Testis (tissue), 3 donors: ENCODE results near the gene RBBP8. TPM values are rescaled to one million over a fixed set of nuclear protein-coding genes. Genes with fewer than 3 reads are reported as not detected.

Experiments used
- DNase-seq: peaks from one replicate; pipeline ENCODE4 v3.0.0-alpha.2; 2019
- H3K27ac ChIP-seq, 2 donors: fragments of 200-600 bp; sonication (generic); one replicate each; pipeline ENCODE4 v1.5.1; 2019
- H3K27me3 ChIP-seq: fragments of 200-600 bp; sonication (generic); one replicate; pipeline ENCODE4 v1.5.1; 2019
- H3K36me3 ChIP-seq: fragments of 200-600 bp; sonication (generic); one replicate; pipeline ENCODE4 v1.5.1; 2017; ENCODE audit warnings: low read depth; ENCODE audit errors: missing control alignments
- H3K4me1 ChIP-seq: fragments of 200-600 bp; sonication (generic); one replicate; pipeline ENCODE4 v1.5.1; 2019
- H3K4me3 ChIP-seq, 2 donors: fragments of 200-600 bp; sonication (generic); one replicate each; pipeline ENCODE4 v1.5.1; 2017 to 2019
- H3K9me3 ChIP-seq: fragments of 200-600 bp; sonication (generic); one replicate; pipeline ENCODE4 v1.5.1; 2017
- POLR2A ChIP-seq: fragments of 450-650 bp; IDR thresholded peaks from one replicate; pipeline ENCODE4 v1.6.1; 2017; ENCODE audit warnings: antibody characterized with exemption, mild to moderate bottlenecking, moderate library complexity
- WGBS, 2 donors: methylation state at CpG; one replicate each; pipeline ENCODE4 v1.1.5; 2018; 5-methylcytosine and 5-hydroxymethylcytosine counted together
- intact Hi-C: fragments of 100-400 bp; cut with DNase I; formaldehyde crosslinking; loops from one replicate; pipeline ENCODE4 v1.15.1; 2023; ENCODE audit warnings: low total_unique reads
- polyA plus RNA-seq: library from polyadenylated mRNA; stranded (reverse); fragments of 350-450 nt; fragmentation: Illumina TruSeq; extraction: RNeasy Lipid Tissue Mini Kit (QIAGEN cat#74804); gene quantifications from one replicate; pipeline ENCODE4 v1.2.3, GENCODE V29; 2014; ENCODE audit warnings: low read depth, low replicate concordance; ENCODE audit not compliant: insufficient read depth
- total RNA-seq, 2 donors: library from RNA; depleted of rRNA; stranded (reverse); fragments of >200 nt; gene quantifications; one replicate each; pipeline ENCODE4 v1.2.3, GENCODE V29; 2016
- TF ChIP-seq, protein P1 (sequence below), 3 experiments: fragments of 450-650 bp in 2 of 3; fragments of 200-600 bp in 1 of 3; sonication (generic) in 1 of 3; IDR thresholded peaks; one replicate each; pipeline ENCODE4 v1.5.1; 2016 to 2019; ENCODE audit warnings: antibody characterized with exemption in 3 of 3, mild to moderate bottlenecking in 2 of 3, moderate library complexity in 1 of 3

The RBBP8 gene
- total and polyA plus RNA-seq, 3 donors from 2014 or later = 24.7 to 76.4 (median 45.7) TPM

DNA sequence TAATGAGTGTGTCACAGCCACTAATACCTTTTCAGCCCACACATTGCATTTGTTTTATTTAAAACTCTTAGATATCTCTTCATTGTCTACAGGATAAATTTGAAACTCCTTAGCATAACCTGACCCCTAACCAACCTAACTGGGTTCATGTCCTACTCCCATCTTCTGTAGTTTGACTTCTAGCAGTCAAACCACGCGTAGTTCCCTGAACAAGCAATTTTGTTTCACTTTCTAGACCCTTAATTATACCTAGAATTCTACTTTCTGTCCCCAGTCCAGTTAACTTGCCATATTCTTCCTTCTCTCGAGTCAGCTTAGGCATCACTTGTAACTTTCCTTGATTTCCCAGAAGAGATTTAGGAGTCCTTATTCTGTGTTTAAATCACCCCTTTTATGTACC is 55.1 kb downstream of the RBBP8 start:
- TF ChIP-seq, protein P1, sequence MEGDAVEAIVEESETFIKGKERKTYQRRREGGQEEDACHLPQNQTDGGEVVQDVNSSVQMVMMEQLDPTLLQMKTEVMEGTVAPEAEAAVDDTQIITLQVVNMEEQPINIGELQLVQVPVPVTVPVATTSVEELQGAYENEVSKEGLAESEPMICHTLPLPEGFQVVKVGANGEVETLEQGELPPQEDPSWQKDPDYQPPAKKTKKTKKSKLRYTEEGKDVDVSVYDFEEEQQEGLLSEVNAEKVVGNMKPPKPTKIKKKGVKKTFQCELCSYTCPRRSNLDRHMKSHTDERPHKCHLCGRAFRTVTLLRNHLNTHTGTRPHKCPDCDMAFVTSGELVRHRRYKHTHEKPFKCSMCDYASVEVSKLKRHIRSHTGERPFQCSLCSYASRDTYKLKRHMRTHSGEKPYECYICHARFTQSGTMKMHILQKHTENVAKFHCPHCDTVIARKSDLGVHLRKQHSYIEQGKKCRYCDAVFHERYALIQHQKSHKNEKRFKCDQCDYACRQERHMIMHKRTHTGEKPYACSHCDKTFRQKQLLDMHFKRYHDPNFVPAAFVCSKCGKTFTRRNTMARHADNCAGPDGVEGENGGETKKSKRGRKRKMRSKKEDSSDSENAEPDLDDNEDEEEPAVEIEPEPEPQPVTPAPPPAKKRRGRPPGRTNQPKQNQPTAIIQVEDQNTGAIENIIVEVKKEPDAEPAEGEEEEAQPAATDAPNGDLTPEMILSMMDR (IDR thresholded peaks at IDR 0.05) = no peak
- intact Hi-C loops = no loop called here

DNA sequence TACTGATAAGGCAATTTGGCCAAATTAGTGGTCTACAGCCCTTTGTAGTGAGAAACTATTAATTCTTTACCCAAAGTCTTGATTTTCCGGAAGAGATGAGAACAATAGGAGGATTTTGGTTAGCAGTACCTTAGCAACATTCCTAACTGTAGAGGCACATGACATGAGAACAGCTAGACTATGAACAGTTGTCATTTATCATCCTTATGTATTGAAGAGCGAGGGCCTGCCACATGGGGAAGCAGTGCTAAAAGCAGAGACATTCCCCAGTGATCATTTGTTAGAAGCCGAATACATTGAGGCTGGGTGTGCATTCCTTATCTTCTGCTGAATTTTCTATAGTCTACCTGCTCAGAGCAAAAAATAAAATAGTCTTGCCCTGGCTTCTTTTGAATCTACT is 65.2 kb downstream of the RBBP8 start:
- intact Hi-C loops = no loop called here
- Histone ChIP-seq H3K36me3 (no peaks in the 10 kb centered on the region), H3K4me1 (no peaks in the 10 kb centered on the region), H3K27ac (no peak overlapping the region), H3K9me3 (no peaks in the 10 kb centered on the region), H3K4me3 (no peak overlapping the region), H3K27me3 (no peaks in the 10 kb centered on the region)
- 94 to 95% methylated on average over 3 of the region's 3 CpGs for WGBS, 2 donors
- TF ChIP-seq, protein P1 (IDR thresholded peaks at IDR 0.05) = no peak
- no peak for TF ChIP-seq POLR2A
- no peak for DNase-seq

More for the DNA sequence above, 55.1 kb downstream of the RBBP8 start:
- 79 to 84% methylated on average over 3 of the region's 3 CpGs for WGBS, 2 donors
- Histone ChIP-seq H3K36me3 (no peaks in the 10 kb centered on the region), H3K9me3 (no peaks in the 10 kb centered on the region), H3K4me3 (no peak overlapping the region), H3K4me1 (no peaks in the 10 kb centered on the region), H3K27me3 (no peaks in the 10 kb centered on the region), H3K27ac (no peak overlapping the region)
- DNase-seq = no peak

DNA sequence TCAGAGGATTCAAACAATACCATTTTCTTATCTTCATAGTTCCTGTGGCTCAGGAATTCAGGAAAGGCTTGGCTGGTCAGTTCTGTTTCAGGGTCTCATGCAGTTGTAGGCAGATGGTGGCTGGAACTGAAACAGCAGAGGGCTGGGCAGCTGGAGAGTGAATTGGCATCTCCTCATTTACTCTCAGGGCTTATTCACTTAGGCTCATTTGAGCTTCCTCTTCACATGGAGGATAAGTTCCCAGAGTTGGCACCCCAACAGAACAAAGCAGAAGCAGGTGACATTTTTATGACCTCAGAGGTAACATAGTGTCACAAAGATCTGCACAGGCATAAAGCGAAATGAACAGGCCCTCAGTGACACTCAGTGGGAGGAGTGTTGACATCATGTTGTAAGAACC is 66.1 kb downstream of the RBBP8 start:
- Histone ChIP-seq H3K27me3 (no peaks in the 10 kb centered on the region), H3K4me1 (no peaks in the 10 kb centered on the region), H3K27ac (no peak overlapping the region), H3K9me3 (no peaks in the 10 kb centered on the region), H3K4me3 (no peak overlapping the region), H3K36me3 (no peaks in the 10 kb centered on the region)
- WGBS, 2 donors = 93 to 100% methylated on average over 1 of the region's 1 CpG
- no peak for DNase-seq
- TF ChIP-seq, protein P1 (IDR thresholded peaks at IDR 0.05) = no peak
- TF ChIP-seq POLR2A = no peak
- intact Hi-C loops = no loop called here

- 87 to 95% methylated on average over 2 of the region's 2 CpGs for WGBS, 2 donors
- Histone ChIP-seq H3K4me1 (no peaks in the 10 kb centered on the region), H3K36me3 (no peaks in the 10 kb centered on the region), H3K27me3 (no peaks in the 10 kb centered on the region), H3K27ac (no peak overlapping the region), H3K9me3 (no peaks in the 10 kb centered on the region), H3K4me3 (no peak overlapping the region)
- DNase-seq = no peak
- intact Hi-C loops = no loop called here
- TF ChIP-seq, protein P1 (IDR thresholded peaks at IDR 0.05) = no peak
- no peak for TF ChIP-seq POLR2A
These were observed 66.5 kb downstream of the RBBP8 start for GRCh38 chr18:22999647-23000046.

- no peaks in the 10 kb centered on the region for H3K36me3 ChIP-seq
- no peak overlapping the region for H3K4me3 ChIP-seq
These were observed 70.2 kb downstream of the RBBP8 start for GRCh38 chr18:23003289-23003688.

More at GRCh38 chr18:23003289-23003688, 70.2 kb downstream of the RBBP8 start:
- H3K4me1 ChIP-seq = no peaks in the 10 kb centered on the region
- intact Hi-C loops = no loop called here
- no peak for DNase-seq
- H3K27ac ChIP-seq = no peak overlapping the region
- H3K9me3 ChIP-seq = no peaks in the 10 kb centered on the region
- TF ChIP-seq, protein P1 (IDR thresholded peaks at IDR 0.05) = no peak
- TF ChIP-seq POLR2A = no peak
- no peaks in the 10 kb centered on the region for H3K27me3 ChIP-seq
- 84 to 88% methylated on average over 3 of the region's 3 CpGs for WGBS, 2 donors
